ENCODE data around the gene CKAP5.

The CKAP5 gene

DNA sequence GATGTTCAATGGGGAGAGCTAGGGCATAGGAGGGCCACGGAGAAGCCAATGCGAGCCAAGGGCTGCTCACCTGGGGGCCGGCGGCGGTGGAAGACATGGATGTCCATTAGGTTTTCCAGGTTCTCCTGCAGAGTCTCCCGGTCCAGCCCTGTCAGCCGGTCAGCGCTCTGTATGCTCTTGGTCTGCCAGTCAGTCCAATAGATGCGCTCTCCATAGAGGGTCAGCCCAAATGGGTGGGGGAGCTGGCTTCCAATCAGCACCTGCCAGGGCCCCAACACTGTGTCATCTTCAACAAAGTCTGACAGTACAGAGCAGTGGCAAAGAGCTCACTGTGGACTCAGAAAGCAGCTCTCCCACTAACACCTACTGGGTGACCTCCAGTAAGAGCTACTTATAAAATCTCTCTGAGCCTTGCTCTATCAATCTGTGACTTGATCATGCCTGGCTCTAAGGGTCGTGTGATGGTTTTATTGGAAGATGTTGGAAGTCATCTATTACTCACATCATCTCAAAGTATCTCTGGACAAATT, 33.0 kb upstream of the CKAP5 start:
- peaks cover 93% of the 10 kb centered on the region for H3K36me3 ChIP-seq (ENCODE audit: insufficient read depth, low read length)
- 92% methylated on average over 9 of the region's 10 CpGs for WGBS
- H3K27ac ChIP-seq (ENCODE audit: low read depth, low read length): no peak overlapping the region
- H3K9ac ChIP-seq (ENCODE audit: low read depth, low read length): no peak overlapping the region
- H3K9me3 ChIP-seq (ENCODE audit: insufficient read depth, low read depth, low read length): no peaks in the 10 kb centered on the region
- no peaks in the 10 kb centered on the region for H3K4me1 ChIP-seq (ENCODE audit: insufficient read depth, low read length)
- H3K4me3 ChIP-seq (ENCODE audit: low read length): no peak overlapping the region
- H3K27me3 ChIP-seq (ENCODE audit: insufficient read depth, low read length): no peaks in the 10 kb centered on the region

DNA sequence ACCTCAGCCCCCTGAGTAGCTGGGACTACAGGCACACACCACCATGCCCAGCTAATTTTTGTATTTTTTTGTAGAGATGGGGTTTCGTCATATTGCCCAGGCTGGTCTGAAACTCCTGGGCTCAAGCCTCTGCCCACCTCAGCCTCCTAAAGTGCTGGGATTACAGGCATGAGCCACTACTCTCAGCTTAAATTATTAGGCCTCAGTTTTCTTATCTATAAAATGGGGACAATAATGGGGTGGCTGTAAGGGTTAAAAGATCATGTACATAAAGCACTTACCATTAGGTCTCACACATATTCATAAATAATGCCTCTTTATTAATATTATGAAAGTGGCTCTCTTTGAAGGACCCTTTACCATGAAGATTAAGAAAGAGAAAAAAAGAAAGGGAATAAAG, 31.5 kb upstream of the CKAP5 start:
- Histone ChIP-seq H3K9me3 (ENCODE audit: insufficient read depth, low read depth, low read length) (no peaks in the 10 kb centered on the region), H3K4me3 (ENCODE audit: low read length) (no peak overlapping the region), H3K27ac (ENCODE audit: low read depth, low read length) (no peak overlapping the region), H3K27me3 (ENCODE audit: insufficient read depth, low read length) (no peaks in the 10 kb centered on the region), H3K4me1 (ENCODE audit: insufficient read depth, low read length) (no peaks in the 10 kb centered on the region), H3K36me3 (ENCODE audit: insufficient read depth, low read length) (peaks cover 94% of the 10 kb centered on the region), H3K9ac (ENCODE audit: low read depth, low read length) (no peak overlapping the region)
- 100% methylated on average over 1 of the region's 1 CpG for WGBS

DNA sequence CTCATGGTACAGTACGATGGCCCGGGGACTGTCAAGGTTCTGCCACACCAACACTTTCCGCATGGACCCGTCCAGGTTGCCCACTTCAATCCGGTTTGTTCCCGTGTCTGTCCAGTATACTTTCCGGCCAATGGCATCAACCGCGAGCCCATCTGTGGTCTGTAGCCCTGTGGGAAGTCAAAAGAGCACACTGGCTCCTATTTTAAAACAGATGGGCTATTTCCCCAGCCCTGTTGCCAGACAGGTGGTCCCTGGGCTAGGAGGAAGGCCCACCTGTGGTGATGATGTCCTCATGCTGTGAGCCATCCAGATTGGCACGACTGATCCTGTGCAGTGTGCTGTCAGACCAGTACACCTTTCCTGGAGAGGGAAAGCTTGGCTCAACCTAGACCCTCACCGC, 30.4 kb upstream of the CKAP5 start:
- no peaks in the 10 kb centered on the region for H3K27me3 ChIP-seq (ENCODE audit: insufficient read depth, low read length)
- H3K9me3 ChIP-seq (ENCODE audit: insufficient read depth, low read depth, low read length): no peaks in the 10 kb centered on the region
- H3K27ac ChIP-seq (ENCODE audit: low read depth, low read length): no peak overlapping the region
- no peak overlapping the region for H3K9ac ChIP-seq (ENCODE audit: low read depth, low read length)
- H3K4me3 ChIP-seq (ENCODE audit: low read length): no peak overlapping the region
- WGBS: 93% methylated on average over 11 of the region's 11 CpGs
- H3K4me1 ChIP-seq (ENCODE audit: insufficient read depth, low read length): no peaks in the 10 kb centered on the region
- peaks cover 93% of the 10 kb centered on the region for H3K36me3 ChIP-seq (ENCODE audit: insufficient read depth, low read length)

DNA sequence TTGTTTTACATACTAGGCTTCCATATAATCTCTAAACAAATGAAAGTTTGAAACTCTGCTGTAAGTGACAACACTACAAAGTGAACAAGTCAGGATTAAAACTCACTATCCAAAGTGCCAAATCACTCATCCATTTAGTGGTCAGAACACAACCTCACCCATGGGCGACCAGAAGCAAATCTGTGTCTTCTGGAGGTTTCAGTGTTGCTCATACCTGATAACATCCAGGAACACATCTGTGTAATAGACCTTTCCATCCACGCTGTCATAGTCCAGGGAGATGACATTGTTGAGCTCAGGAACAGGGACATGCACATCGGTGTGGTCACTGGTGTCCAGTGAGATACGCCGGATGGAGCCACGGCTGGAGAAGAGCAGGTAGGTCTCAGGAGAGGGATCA, 28.5 kb upstream of the CKAP5 start:
- H3K9me3 ChIP-seq (ENCODE audit: insufficient read depth, low read depth, low read length): no peaks in the 10 kb centered on the region
- H3K9ac ChIP-seq (ENCODE audit: low read depth, low read length): no peak overlapping the region
- H3K27ac ChIP-seq (ENCODE audit: low read depth, low read length): no peak overlapping the region
- peaks cover 95% of the 10 kb centered on the region for H3K36me3 ChIP-seq (ENCODE audit: insufficient read depth, low read length)
- WGBS: 95% methylated on average over 6 of the region's 6 CpGs
- H3K4me1 ChIP-seq (ENCODE audit: insufficient read depth, low read length): no peaks in the 10 kb centered on the region
- H3K4me3 ChIP-seq (ENCODE audit: low read length): no peak overlapping the region
- no peaks in the 10 kb centered on the region for H3K27me3 ChIP-seq (ENCODE audit: insufficient read depth, low read length)

DNA sequence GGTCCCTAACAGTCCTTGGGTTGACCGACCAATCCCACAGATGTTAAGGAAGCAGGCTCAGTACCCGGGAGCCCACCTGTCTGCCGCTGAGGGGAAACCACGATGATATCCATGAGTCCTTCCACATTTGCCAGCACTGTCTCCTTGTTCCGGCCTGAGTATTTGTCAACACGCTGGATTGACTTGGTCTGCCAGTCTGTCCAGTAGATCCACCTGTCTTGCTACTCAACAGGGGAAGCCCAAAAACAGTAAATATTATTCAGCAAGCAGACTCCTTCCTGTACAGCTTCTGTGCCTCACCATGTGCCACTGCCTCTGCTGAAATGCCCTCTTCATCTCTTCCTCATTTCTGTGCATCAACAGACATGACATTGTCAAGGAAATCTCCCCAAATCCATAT, 22.8 kb upstream of the CKAP5 start:
- H3K4me3 ChIP-seq (ENCODE audit: low read length): no peak overlapping the region
- no peaks in the 10 kb centered on the region for H3K27me3 ChIP-seq (ENCODE audit: insufficient read depth, low read length)
- H3K9me3 ChIP-seq (ENCODE audit: insufficient read depth, low read depth, low read length): no peaks in the 10 kb centered on the region
- H3K36me3 ChIP-seq (ENCODE audit: insufficient read depth, low read length): peaks cover 90% of the 10 kb centered on the region
- no peak overlapping the region for H3K9ac ChIP-seq (ENCODE audit: low read depth, low read length)
- 94% methylated on average over 6 of the region's 6 CpGs for WGBS
- H3K27ac ChIP-seq (ENCODE audit: low read depth, low read length): no peak overlapping the region
- no peaks in the 10 kb centered on the region for H3K4me1 ChIP-seq (ENCODE audit: insufficient read depth, low read length)

DNA sequence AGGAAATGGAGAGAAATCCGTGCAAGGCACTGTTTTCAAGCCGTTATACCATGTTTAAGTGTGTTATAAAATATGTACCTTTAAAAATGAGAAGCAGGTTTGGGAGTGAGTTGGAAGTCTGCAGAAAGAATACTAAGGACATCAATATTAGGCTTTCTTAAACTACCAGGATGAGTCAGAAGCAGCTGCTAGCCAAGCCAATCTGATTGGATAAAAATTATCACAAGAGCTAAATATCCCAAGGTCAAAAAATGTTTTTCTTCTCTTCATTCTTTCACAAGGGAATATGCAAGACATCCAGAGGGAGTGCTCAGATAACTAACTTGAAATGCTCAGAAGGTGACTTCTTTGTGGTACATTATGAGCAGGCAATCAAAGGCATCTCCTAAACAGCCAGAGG, 19.3 kb upstream of the CKAP5 start:
- Histone ChIP-seq H3K27me3 (ENCODE audit: insufficient read depth, low read length) (no peaks in the 10 kb centered on the region), H3K36me3 (ENCODE audit: insufficient read depth, low read length) (peaks cover 86% of the 10 kb centered on the region), H3K27ac (ENCODE audit: low read depth, low read length) (no peak overlapping the region), H3K4me1 (ENCODE audit: insufficient read depth, low read length) (no peaks in the 10 kb centered on the region), H3K9ac (ENCODE audit: low read depth, low read length) (no peak overlapping the region), H3K4me3 (ENCODE audit: low read length) (no peak overlapping the region), H3K9me3 (ENCODE audit: insufficient read depth, low read depth, low read length) (no peaks in the 10 kb centered on the region)
- 89% methylated on average over 2 of the region's 2 CpGs for WGBS

DNA sequence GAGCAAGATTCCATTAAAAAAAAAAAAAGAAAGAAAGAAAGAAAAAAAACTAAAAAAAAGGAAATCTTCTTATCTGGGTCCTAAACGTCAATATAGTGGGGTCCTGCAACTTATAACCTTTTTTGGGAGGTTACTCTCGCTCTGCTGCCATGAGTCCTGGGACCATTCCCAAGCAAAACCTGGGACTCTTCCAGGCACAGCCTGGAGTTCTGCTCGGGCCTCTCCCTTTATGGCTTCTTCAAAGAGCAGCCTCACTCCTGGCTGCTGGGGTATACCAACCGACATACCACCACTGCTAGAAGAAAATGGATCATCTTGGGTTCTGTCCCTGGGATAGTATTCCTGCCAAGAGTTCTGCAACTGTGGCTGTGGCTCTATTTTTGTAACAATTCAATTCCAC, 14.1 kb upstream of the CKAP5 start:
- Histone ChIP-seq H3K9me3 (ENCODE audit: insufficient read depth, low read depth, low read length) (no peaks in the 10 kb centered on the region), H3K27me3 (ENCODE audit: insufficient read depth, low read length) (no peaks in the 10 kb centered on the region), H3K4me1 (ENCODE audit: insufficient read depth, low read length) (no peaks in the 10 kb centered on the region), H3K27ac (ENCODE audit: low read depth, low read length) (no peak overlapping the region), H3K4me3 (ENCODE audit: low read length) (no peak overlapping the region), H3K9ac (ENCODE audit: low read depth, low read length) (no peak overlapping the region), H3K36me3 (ENCODE audit: insufficient read depth, low read length) (peaks cover 78% of the 10 kb centered on the region)
- WGBS: over 99% methylated on average over 4 of the region's 4 CpGs

DNA sequence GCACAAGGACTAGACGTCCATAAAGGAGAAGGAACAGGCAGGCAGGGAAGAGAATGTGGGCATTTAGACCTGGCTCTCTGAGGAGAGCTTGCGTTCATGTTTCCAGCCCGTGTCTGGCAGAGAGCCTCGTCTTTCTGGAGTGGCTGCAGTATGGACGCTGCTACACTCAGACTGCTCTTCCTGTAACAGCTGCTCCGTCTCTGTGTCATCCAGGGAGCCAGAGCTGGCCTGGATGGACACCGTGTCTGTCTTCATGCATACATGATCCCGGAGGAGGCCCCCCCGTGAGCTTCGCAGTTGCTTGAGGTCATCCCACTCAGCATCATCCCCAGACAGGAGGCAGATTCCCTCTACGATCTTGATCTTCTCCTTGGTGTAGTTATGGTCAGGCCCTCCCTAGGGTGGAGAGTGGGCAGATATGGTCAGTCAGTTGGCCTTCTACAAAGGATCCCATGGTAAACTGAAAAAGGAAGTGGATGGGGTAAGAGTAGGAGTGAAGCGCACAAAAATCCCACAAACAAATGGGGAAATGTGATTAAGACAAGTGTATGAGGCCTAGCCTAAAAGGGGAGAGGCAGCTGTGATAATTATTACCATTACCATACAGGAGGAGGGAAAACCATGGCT, 13.0 kb upstream of the CKAP5 start:
- H3K9ac ChIP-seq (ENCODE audit: low read depth, low read length): no peak overlapping the region
- no peak overlapping the region for H3K4me3 ChIP-seq (ENCODE audit: low read length)
- H3K27me3 ChIP-seq (ENCODE audit: insufficient read depth, low read length): no peaks in the 10 kb centered on the region
- H3K27ac ChIP-seq (ENCODE audit: low read depth, low read length): no peak overlapping the region
- no peaks in the 10 kb centered on the region for H3K4me1 ChIP-seq (ENCODE audit: insufficient read depth, low read length)
- H3K36me3 ChIP-seq (ENCODE audit: insufficient read depth, low read length): peaks cover 67% of the 10 kb centered on the region
- no peaks in the 10 kb centered on the region for H3K9me3 ChIP-seq (ENCODE audit: insufficient read depth, low read depth, low read length)
- 95% methylated on average over 12 of the region's 12 CpGs for WGBS

DNA sequence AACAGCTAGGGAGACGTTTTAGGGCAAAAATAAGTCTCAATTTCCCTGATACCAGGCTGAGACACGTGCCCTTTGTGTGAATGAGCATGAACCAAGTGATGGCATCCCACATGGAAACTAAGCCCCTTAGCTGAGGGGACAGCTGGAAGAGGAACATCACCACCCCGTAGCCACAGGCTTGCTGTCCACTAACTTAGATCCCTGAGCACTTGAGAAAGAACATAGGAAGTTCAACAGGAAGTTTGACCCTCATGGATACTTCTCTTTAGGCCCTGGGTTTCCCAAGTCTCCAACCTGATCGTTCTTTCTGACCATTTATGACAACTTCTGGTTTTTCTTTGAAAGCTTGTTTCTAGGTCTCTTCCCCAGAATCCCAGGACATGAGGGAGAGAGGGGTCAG, 11.6 kb upstream of the CKAP5 start:
- H3K9ac ChIP-seq (ENCODE audit: low read depth, low read length): no peak overlapping the region
- 91% methylated on average over 4 of the region's 4 CpGs for WGBS
- H3K27me3 ChIP-seq (ENCODE audit: insufficient read depth, low read length): no peaks in the 10 kb centered on the region
- H3K9me3 ChIP-seq (ENCODE audit: insufficient read depth, low read depth, low read length): no peaks in the 10 kb centered on the region
- H3K4me3 ChIP-seq (ENCODE audit: low read length): no peak overlapping the region
- peaks cover 54% of the 10 kb centered on the region for H3K36me3 ChIP-seq (ENCODE audit: insufficient read depth, low read length)
- H3K27ac ChIP-seq (ENCODE audit: low read depth, low read length): no peak overlapping the region
- H3K4me1 ChIP-seq (ENCODE audit: insufficient read depth, low read length): no peaks in the 10 kb centered on the region

DNA sequence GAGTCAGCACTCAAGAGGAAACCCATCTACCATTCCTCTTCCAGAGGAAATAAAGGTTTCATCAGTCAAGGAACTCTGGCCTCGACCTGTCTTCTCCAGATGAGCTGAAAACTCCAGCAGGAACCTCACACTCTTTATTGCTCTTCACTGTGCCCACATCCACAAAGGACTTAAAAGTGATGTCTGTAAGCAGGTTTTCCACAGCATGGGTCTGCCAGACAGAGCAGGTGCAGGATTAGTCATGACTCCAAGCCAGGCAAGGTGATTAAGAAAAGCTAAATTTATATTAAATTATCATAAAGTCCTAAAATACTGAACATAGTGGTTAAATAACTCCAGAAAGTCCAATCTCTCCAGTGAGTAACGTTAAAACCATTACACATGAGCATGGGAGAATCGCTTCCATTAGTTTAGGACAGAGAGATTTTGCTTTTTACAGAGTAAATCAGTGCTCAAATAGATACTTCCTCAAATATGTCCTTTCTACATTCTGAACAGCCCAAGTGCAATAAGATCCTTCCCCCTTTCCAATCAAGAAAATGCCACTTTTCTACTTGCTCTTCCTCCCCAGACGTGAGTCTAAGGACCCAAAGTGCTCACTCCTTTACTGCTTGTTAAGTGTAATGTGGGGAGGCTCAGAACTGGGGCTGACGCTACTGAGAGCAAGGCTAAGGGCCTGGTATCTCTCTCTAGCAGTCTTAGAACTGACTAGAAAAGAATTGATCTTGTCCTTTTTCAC, 10.7 kb upstream of the CKAP5 start:
- WGBS: 78% methylated on average over 5 of the region's 5 CpGs
- Histone ChIP-seq H3K27me3 (ENCODE audit: insufficient read depth, low read length) (no peaks in the 10 kb centered on the region), H3K9me3 (ENCODE audit: insufficient read depth, low read depth, low read length) (no peaks in the 10 kb centered on the region), H3K4me1 (ENCODE audit: insufficient read depth, low read length) (no peaks in the 10 kb centered on the region), H3K27ac (ENCODE audit: low read depth, low read length) (no peak overlapping the region), H3K36me3 (ENCODE audit: insufficient read depth, low read length) (peaks cover 46% of the 10 kb centered on the region), H3K9ac (ENCODE audit: low read depth, low read length) (no peak overlapping the region), H3K4me3 (ENCODE audit: low read length) (no peak overlapping the region)

DNA sequence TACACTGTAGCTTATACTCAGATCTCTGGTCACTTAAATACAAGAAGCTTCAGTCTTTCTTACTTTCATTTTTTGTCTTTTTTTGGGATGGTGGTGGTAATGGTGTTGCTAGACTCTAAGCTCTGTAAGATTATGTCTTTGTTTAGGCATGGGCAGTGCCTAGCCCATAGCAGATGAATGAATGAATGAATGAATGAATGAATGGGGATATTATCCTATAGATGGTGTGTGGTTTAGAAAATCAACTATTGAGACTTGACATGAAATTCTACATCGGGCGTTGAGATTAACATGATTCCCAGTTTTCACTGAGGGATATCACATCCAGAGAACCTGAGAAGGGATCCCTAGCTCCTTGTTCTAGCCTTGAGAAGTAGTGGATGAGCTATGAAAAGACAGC, 9.8 kb upstream of the CKAP5 start:
- Histone ChIP-seq H3K4me3 (ENCODE audit: low read length) (no peak overlapping the region), H3K9me3 (ENCODE audit: insufficient read depth, low read depth, low read length) (no peaks in the 10 kb centered on the region), H3K36me3 (ENCODE audit: insufficient read depth, low read length) (peaks cover 40% of the 10 kb centered on the region), H3K27ac (ENCODE audit: low read depth, low read length) (no peak overlapping the region), H3K4me1 (ENCODE audit: insufficient read depth, low read length) (no peaks in the 10 kb centered on the region), H3K9ac (ENCODE audit: low read depth, low read length) (no peak overlapping the region), H3K27me3 (ENCODE audit: insufficient read depth, low read length) (no peaks in the 10 kb centered on the region)
- WGBS: 97% methylated on average over 2 of the region's 2 CpGs
